Activated gamma-delta T cell (primary cell): ENCODE data around the gene HMCN1.

ENCODE experiments used
- DNase-seq: peaks from one replicate; lab custom pipeline; 2025; lab: John Stamatoyannopoulos, UW

Gene HMCN1

DNA sequence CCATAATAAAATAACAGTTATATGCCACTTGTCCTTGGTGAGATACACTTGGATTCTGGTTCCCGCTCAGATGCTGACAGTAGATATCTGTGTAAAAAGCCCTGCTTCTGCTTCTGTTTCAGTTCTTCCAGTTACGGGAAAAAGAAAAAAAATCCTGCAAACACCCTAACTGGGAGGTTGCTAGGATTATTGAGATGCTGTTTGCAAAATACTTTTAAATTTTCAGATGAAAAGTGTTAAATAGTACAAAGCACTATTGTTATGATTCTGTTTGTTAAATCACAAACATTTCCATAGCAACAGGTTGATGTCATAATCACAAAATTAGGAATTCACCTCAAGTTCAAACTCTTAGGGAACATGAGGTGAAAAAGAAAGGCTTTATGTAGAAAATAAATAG is 232.3 kb downstream of the HMCN1 start:
- DNase-seq = no peak

DNA sequence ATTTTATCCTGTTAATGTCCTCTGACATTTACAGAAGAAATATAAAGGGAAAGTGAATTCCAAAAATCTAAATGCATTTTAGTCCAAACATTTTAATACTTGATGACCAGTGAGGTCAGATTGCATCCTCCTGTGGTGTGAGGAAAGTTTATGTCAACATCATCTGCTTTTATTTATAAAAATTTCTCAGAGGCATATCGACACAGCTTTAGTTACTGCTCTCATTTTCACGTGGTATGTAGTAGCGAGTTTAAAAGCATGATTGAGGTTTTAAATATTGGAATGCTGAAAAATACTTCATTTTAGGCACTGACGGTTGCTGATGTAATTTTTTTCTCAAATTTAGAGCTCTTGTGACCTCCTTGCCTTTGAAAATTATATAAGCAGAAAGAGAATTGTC is 234.8 kb downstream of the HMCN1 start:
- DNase-seq = no peak

DNA sequence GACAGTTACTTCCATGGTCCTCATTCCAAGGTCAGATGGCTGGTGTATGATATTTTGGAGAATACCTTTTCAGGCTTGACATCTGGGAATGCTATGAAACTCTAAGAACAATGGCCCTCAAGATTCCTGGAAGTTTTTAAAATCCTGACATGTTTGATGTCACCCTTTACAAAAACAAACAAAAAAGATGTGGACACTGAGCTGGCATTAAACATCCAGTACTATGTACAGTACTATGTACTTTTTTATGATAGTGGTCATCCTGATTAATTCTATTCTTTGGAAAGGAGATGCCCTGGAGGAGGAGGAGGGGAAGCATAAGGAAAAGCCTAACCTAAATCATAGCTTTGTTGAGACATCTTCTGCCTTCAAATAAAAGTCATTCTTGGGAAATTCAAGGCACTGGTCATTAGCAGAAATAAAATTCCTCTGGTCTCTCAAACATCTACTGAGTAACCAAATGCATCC is 235.4 kb downstream of the HMCN1 start:
- no peak for DNase-seq

DNA sequence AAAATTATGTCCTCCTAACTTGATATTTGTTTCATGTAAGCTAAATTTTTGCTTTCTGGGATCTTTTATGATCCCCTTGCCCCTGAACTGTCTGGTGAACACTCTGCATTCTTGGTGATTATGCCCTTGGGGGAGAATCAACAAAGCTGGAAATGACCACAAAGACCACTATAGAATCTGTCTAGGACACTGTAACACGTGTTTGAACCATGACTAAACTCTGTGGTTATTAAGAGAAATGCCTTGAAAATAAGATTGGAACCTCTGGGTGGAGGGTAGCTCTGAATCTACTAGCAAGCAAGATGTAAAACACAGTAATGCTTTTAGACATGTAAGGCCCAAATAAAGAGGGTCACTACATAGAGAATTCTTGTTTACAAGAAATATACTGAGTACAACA is 237.5 kb downstream of the HMCN1 start:
- DNase-seq = no peak

DNA sequence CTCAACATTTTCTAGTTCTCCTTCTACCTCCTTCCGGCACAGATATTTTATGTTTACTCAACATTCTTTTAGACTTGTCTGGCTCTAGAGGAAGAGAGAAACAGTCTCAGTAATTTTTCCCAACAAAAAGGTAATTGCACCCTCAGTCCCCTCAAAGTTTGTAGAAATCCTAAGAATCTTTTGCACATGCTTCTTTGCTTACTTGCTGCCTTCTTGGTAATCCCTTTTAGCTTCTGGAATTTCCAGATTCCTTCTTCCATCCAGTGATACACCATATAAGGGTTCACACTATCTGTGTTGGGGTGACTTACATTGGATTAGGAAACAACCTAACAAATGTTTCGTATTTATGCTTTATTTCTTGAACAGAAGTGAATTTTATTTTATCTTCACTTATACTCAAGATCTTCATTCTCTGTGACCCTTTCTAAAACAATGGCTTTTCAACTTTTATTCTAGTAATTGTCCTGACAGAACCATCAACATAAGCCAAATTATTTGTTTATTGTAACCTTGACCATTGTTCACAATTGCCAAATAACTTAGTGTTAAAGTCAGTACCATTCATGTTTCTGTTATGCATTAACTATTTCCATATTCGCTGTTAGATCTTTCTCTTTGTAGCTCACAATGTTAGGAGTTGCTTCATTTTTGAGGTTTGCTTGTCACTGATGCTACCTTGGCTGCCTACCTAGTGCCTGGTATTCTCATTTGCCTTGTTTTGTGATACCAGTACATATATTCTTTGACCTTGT is 238.1 kb downstream of the HMCN1 start:
- no peak for DNase-seq

DNA sequence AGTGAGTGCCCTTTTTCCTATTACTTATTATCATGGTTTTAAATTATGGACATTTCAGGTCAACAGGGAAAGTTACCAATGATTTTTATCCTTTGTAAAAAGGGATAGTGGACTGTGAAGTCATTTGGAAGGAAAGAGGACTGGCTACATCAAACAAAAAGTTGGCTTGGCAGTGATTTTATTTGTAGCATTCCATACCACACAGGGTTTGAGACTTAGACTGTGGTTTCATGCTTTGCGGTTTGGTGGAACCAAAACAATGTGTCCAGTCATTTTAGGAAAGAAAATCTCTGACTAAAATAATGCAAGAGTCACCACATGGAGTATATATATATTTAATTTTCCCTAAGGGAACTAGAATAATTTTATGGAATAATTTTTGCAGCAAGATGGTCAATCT is 239.5 kb downstream of the HMCN1 start:
- no peak for DNase-seq

DNA sequence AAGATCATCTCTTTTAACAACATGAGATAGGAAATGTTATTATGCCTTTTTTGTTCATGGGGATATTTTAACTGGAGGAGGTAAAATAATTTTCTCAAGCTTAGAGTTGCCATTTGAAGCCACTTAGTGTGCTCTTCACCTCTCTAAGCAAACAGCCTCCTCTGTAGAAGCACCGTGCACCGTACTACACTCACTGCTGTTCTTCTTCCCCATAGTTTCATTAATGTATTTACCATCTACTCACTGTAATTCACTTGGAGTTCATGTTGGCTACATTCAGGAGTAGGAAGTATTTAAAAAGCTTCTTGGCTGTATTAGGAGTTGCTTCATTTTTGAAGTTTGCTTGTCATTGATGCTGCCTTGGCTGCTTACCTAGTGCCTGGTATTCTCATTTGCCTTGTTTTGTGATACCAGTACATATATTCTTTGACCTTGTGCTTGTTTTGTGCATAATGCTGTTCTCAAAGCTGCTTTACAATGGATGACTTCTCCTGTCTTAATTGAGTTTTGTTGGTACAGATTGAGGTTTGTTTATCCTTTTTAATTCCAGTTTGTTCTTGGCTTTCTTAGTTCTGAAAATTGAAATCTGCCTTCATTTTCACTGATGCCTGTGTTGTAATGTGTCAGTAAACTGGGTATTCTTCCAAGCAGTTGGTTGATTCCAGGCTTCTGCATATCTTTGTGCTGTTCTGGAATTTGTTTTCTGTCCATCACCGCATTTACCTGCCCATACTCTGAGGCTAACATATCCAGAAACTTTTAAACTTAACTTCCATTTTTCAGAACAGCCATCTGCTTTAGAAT is 240.4 kb downstream of the HMCN1 start:
- DNase-seq = no peak

DNA sequence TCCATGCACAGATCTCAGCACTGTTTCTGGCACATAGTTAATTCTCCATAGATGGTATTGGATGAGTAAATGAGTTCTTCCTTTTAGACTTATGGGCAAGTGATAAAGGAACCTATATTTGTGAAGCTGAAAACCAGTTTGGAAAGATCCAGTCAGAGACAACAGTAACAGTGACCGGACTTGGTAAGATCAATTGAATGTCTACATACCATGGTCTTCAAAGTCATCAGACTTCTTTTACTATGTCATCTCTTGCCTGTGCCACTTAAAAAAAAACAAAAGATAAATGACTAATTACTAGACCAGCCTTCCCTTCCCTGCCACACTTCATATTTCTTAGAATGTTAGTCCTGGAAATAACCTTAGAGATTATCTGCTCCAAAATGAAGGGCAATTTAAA is 246.7 kb downstream of the HMCN1 start:
- no peak for DNase-seq

DNA sequence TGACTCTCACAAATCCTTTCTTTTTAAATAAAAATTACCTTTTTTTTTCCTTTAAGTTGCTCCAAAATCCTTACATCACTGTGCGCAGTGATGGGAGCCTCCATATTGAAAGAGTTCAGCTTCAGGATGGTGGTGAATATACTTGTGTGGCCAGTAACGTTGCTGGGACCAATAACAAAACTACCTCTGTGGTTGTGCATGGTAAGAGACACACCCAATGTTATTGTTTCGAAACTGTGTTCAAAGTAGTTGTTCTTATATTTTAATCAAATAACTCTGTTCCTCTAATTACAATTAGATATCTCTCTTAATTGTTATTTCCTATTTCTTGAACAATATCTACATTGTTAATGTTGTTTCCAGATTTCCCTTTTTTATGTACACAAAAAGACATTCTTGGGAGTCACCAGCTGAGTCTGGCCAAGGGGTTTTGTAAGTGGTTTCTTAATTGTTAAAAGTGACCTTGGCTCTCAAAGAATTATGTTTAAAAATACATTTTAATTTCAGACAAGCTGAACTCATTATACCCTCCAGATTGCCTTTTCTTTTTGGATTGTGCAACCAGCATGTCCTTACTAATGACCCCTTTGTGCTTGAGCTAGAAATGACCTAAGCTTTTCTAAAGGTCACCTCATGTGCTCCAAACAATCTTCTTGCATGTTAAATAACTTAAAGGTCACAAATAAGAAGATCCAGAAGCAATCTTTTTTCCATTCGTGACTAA is 250.1 kb downstream of the HMCN1 start:
- no peak for DNase-seq

DNA sequence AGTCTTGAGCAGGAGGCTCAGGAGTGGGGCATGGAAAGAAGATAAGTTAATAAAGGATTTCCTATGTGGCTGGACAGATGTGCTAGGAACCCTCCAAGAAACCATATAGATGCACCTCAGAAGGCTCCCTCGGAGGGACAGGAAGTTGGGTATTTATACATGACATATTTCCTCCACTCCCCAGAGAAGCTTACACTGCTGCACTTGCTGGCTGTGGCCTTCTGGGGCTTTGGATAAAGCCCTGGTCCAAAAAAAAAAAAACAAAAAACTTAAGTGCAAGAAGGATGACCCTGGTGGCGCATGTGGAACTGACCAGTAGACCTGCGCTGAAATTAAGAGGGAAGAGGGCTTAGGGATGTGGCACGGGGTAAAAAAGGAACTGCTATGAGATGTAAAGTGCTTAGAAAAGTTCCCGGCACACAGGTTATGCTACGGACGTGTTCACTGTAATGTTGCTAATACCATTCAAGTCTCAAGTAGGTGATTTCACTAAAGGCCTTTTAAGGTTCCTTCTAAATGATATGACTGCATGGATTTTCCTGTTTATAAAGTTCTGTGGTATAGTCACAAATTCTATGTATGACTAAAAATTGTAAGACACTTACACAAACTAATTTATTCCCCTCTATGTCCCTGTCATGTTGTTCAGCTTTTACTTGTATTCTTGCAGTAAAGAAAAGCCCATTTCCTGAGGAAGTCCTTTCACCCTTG is 253.6 kb downstream of the HMCN1 start:
- DNase-seq = no peak

DNA sequence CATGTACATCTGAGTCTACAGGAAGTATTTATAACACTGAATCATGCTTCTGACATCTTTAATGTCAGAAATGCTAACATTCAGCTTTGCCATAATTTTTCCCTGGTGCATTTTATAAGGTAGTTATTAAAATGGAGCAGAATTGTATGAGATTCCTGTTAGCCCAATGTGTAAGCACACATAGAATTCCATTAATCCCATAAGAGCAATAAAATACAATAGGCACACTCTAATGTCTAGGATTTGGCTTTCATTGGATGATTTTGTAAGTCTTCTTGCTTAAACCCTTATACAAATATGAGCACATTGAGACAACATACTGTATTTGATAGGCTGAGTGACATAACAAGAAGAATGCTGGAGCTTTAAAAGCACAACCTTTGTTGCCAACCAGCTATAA is 256.4 kb downstream of the HMCN1 start:
- no peak for DNase-seq

DNA sequence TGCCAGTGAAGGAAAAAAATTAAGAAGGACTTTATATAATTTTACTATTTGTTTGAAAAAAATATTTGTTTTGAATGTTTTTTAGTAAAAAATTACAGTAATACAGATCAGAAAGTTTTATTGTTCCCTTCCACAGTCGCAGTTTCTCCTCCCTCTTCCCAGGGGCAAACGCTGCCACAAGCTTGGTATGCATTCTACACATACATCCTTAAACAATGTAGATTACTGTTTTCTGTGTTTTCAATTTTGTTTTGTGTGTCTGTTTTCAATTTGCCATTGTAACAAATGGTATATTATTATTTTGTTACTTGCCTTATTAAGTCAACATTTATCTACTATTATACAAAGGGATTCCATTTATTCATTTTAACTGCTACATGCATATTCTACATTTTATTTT is 257.1 kb downstream of the HMCN1 start:
- DNase-seq = no peak

DNA sequence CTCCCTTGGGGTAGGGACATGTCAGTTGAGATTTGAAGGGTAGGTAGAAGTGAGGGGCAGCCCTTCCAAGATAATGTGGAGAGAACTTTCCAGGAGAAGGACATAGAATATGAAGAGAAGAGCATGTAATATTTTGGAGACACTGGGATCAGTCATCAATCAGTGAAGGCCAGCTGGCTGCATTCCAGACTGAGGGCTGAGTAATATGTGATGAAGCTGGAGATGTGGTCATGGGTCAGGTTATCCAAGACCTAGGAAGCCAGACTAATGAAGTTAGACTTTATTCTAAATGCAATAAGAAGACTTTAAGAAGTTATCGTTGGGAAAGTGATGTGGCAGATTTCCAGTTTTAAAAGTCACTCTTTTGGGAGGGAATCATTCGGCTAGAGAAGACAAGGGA is 262.0 kb downstream of the HMCN1 start:
- no peak for DNase-seq

DNA sequence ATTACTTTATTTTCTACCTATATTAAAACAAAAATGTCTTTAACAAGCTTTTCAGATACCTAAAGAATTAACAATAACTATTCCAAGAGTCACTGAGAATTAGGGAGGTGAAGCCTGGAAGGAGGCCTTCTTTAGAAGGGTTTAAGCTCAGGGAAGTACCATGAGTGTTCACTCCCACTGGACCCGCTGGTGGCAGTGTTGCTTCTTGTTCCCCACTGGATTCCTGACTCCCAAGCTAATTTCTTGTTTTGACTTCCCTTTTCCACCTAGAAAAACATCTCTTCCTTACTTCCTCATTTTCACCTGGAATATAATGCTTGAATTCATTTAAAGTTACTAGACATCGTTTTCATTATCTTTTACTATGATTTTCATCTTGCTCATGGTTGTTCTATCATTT is 264.2 kb downstream of the HMCN1 start:
- DNase-seq = no peak

DNA sequence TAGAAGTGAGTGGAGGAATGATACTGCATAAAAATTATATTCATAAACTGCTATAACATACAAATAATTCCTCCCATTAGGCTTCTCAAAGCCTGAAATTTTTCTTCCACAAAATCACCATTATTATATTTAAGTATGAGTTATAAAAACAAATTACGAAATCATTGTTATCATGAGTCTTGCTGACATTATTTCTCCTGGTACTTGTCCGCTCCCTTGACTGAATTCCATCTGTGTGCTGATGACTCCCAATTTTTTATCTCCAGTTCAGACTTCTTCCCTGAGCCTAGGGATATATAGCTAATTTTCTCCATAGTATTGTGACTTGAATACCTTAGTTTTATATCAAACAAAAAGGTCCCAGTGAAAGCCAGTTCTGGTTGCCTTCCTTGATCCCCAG is 268.2 kb downstream of the HMCN1 start:
- no peak for DNase-seq

DNA sequence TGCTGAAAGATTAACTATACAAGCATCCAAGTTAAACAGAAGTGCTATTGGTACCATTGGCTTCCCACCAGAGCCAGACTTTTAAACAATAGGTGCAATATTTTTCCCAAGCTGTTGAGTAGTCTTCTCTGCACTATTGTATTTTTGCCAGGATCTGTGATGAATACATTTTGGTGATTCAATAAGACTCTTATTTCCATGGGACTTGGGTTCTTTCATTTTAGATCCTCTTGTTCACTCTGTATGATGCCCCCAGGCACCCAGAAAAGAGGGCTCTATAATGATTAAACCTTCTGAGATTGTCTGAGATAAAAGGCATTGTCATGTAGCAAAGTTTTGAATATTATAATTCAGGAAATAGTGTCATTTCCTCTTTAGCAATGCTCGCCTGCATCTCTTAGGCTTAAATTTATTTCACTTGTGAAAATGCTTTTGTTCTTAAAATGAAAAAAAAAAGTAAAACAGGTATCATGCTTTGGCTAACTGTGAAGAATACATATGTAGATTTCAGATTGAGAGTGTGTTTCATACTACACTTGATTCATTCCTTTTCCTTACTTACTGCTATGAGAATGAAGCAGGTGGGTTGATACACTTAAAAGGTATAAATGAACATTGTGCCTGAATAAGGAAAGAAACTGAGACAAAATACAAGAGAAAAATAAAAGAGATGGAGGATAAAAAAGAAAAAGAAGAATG is 275.0 kb downstream of the HMCN1 start:
- DNase-seq = no peak

DNA sequence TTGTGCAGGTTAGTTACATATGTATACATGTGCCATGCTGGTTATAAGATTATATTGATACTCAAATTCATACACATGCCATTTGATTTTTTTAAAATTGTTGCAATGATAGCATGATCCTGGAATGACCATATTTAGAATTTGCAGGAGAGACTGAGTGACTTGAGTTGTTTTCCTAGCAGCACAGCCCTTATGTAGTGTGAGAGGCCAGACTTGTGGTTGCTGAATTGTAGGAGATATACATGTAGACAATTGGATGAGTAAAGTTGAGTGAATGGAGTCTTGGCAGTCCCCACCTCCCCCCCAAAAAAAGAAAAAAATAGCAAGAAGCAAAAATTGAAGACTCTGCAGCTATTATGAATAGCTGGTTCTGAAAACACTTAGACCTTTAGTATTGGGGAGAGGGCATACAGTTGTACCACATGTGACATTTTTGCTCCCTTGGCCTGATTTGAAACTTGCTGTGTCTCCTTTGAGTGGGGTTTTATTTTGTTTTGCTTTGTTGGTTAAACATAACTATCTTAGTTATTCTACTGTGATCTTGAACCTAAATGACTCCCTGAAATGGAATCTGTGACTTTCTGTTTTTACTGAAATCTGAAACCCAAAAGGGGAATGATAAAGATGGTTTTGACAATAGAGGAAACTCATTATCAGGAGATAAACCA is 280.3 kb downstream of the HMCN1 start:
- no peak for DNase-seq

DNA sequence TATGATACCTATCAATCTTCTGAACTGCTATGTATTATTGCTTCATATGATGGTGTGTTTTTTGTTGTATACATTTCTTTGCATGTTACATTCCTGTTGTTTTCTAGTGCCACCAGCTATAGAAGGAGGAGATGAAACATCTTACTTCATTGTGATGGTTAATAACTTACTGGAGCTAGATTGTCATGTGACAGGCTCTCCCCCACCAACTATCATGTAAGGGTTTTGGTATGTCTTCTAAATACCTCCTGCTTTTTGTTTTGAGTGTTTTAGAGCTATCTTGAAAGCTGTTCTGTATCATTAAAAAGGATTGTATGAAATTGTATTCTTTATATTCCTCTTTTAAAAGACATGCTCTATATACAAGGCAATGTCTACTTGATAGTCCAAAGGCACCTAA is 282.7 kb downstream of the HMCN1 start:
- no peak for DNase-seq

DNA sequence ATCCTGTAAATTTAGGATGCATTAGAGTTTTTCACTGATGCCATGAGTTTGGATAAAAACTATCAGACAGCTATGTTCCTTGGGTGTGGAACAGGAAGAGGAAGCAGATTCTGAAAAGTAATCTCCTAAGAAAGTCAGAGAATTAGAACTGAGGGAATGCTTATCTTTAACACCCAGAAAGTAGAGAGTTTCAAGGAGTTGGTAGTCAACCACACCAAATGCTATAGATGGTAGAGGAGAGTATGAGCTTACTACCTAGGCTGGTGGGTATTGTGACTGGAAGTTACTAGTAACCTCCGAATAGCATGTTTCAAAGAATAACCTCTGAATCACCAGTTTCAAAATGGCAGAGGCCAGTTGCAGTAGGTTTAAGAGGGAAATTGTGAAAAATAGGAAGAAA is 288.0 kb downstream of the HMCN1 start:
- DNase-seq = no peak

DNA sequence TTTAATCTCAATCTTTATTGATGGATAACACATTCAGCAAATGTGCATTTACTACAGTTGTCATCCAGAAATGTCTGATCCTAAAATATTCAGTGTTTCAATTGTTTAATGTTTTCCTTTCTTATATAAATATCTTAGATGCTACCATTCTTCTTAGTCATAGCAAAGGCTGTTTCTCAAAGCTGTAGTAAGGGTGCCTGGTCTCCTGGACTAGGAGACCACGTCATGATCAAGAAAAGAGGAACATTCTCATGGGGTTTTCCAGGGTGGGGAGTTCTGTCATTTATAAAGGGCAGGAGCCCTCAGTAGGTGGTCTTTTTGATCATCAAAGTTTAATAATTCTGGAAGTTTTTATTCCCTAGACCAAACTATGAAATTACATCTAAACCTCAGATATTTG is 292.8 kb downstream of the HMCN1 start:
- DNase-seq = no peak

DNA sequence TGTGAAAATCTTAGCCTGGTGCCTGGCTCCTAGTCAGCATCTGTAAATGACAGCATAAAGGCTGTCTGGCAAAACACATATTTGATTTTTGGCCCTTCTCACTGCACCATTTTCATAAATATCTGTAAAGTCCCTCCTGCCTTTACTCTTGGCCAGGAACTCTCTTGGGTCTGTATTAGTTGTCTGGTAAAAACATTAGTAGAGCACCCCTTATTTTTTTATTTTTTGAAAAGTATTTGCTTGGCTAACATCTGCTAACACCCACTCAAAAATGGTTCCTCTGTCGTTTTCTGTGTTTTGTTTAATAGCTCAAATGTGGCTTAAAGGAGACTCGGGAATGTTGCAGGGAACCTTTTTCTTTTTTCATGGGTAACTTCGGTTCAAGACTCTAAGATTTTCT is 293.4 kb downstream of the HMCN1 start:
- DNase-seq = no peak
